Medulla oblongata (tissue), 1 donor: ENCODE results near the gene BIRC5.
"Not testable (repeated sequence)": the region's sequence is repeated elsewhere in the genome, so short reads cannot be mapped to it uniquely, and the experiment has no call there.

Source experiments
- DNase-seq: peaks from one replicate; pipeline ENCODE4 v3.0.0-alpha.2; 2015; ENCODE audit errors: extremely low spot score

Gene BIRC5

GRCh38 chr17:78214016-78214705 is at the start of gene BIRC5:
Gene BIRC5 (plus strand): TSS chr17:78214253. CDS start chr17:78214317, 64 bp downstream.
- DNase-seq = peak; percentile 88

DNA sequence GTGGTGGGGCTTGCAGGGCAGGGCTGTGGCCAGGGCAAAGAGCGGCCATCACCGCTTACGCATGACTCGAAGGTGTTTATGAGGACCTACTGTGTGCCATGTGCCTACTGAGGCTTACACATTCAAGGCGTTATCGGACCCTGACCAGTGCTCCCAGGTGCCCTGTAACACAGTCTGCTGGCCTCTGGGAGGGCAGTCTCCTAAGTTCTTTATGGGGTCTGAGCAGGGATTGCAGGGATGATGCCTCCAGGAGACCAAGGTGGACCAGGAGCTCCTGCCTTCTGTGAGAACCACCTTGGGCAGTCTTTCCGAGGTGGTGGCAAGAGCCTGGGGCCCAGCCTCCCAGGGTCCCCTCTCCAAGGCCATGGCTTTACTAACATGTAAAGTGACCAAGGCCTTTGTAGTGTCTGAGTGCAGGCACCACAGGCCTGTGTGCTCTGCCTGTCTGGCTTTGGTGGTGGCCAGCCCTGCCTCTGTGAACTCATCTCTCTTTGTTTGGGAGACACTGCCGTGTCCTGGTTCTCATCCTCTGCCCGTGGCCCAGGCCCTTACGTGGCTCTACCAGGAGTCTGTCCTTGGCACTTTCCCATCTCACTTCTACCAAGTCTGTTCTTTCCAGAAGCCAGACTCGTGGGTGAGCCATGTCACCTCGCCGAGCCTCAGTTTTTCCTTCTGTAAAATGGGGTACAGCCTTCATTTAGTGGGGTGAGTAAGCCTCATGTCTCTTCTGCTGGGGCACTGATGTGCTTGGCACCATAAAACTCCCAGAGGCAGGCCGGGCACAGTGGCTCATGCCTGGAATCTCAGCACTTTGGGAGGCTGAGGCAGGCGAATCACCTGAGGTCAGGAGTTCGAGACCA is 49.1 kb upstream of the BIRC5 start:
- no peak for DNase-seq

DNA sequence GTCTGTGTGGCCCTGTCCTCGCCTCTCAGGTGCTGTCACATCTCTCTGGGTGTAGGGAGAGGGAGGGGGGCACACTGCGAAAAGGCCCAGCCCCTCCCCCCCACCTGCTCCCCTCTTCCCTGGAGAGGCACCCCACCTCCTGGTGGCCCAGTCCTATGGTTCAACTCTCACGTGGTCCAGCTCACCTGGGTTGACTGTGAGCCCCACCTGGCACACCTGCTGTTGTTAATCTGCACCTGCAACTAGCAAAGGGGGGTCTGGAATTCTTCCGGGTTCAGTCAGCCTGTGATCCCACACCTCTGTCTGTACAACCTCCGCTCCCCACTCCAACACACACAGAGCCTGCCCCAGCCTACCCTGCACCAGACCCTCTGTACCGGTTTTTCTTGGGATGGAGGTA is 47.6 kb upstream of the BIRC5 start:
- no peak for DNase-seq

- peak; percentile 79 for DNase-seq
Measured at GRCh38 chr17:78168242-78168902, 45.7 kb upstream of the BIRC5 start, which contains the start of gene SYNGR2. Gene SYNGR2 (plus strand): TSS chr17:78168581. CDS start chr17:78168617, 36 bp downstream.

GRCh38 chr17:78168903-78169793 is 44.9 kb upstream of the BIRC5 start:
- DNase-seq = peak; percentile 76

DNA sequence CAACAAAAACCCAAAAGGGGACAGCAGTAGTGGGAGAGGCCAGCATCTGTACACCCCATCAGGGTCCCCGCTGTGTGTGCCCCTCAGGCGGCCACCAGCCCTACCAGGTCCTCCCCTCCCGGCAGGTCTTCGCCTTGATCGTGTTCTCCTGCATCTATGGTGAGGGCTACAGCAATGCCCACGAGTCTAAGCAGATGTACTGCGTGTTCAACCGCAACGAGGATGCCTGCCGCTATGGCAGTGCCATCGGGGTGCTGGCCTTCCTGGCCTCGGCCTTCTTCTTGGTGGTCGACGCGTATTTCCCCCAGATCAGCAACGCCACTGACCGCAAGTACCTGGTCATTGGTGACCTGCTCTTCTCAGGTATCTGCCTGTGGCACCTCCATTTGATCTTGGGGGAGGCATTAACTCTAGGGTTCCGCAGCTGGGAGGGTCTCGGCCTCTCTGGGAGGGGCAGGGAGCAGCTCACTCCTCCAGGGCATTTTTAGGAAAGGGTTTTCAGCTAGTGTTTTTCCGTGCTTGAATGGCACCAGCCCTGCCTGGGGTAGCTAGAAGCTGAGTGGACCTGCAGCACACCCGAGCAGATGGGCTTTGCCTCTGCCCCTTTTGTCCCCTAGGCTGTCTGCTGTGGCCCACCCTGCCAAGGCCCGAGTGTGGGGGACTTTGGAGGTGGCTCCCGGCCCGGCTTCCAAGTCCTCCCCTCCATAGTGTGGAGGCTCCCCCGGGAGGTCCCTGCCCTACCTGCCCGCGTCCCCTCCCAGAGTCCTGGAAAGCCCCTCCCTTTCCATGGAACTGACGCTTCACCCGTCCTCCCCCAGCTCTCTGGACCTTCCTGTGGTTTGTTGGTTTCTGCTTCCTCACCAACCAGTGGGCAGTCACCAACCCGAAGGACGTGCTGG is 43.1 kb upstream of the BIRC5 start:
- no peak for DNase-seq

DNA sequence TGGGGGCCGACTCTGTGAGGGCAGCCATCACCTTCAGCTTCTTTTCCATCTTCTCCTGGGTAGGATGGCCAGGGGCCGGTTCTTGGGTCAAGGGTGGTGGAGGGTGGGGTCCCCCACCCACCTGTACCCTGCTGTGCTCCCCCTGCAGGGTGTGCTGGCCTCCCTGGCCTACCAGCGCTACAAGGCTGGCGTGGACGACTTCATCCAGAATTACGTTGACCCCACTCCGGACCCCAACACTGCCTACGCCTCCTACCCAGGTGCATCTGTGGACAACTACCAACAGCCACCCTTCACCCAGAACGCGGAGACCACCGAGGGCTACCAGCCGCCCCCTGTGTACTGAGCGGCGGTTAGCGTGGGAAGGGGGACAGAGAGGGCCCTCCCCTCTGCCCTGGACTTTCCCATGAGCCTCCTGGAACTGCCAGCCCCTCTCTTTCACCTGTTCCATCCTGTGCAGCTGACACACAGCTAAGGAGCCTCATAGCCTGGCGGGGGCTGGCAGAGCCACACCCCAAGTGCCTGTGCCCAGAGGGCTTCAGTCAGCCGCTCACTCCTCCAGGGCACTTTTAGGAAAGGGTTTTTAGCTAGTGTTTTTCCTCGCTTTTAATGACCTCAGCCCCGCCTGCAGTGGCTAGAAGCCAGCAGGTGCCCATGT is 42.3 kb upstream of the BIRC5 start:
- not testable (repeated sequence) for DNase-seq

GRCh38 chr17:78172249-78173051 is 41.6 kb upstream of the BIRC5 start:
- DNase-seq = peak; percentile 28

GRCh38 chr17:78173097-78173715 is 40.8 kb upstream of the BIRC5 start:
- DNase-seq = no peak

DNA sequence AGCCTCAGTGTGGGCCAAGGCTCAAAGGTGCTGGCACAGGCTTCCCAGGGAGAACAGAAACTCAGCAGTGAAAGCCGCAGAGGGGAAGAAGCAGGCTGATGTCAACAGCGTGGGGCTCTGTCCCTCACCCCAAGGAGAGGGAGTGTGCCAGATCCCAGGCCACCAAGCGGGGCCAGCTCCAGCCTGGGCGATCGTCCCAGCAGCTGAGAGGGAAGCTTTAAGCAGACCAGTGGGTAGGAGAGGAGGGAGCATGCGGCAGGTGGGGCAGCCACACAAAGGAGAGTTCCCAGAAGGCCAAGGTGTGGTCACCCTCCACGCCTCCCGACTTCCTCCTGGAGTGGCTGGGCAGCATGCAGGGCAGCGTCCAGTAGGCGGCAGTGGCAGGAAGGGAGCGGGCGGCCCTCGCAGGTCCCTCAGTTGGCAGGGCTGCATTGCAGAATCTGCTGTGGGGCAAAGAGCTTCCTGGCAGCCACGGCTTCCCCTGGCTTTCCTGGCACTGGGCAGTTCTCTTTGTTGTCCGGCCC is 39.6 kb upstream of the BIRC5 start:
- peak; percentile 91 for DNase-seq

DNA sequence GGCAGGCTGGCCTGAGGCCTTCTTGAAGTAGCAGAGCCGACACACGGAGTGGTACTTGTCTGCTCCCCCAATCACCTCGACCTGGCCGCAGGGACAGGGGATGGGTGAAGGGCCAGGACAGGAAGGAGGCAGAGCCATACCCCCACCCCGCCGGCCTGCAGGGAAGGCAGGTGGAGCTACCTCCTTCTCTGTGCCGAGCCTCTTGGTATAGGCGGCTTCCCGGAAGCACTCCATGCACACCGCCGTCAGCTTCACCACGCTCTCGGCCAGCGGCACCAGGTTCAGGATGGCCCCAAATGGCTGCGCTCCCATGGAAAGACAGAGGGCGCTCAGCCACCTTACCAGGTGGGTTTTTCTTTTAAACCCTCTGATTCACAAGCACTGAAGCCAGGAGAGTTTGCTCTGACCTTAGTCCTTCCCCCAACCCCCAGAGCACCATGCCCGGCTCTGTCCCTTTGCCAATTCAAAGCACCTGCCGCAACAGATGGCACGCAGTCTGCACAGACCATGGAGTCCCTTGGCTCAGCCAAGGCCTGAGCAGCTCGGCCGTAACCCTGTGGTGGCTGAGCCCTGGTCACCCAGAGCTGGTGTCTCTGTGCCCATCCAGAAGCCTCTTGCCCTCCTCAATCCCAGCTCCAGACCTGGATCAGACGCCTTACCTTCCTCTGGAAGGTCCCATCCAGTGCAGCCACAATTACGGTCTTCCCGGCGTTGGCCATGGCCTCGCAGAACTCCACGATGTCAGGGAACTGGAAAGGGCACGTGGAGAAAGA is 39.0 kb upstream of the BIRC5 start:
- no peak for DNase-seq

DNA sequence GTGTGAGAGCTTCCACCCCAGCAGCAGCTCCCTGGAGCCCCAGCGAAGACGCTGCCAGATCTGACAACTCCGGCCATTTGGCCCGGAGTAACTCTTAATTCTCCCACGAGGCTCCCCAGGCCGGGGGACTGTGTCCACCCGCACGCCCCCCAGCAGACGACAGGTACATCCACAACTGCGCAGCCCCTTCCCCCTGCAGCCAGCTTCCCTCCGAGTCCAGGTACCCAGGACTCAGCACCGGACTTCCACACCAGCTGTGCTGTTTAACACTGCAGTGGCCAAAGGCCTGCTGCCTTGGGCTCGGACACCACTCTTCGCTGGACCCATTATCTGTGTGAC is 38.4 kb upstream of the BIRC5 start:
- DNase-seq = no peak

- peak; percentile 72 for DNase-seq
Measured at GRCh38 chr17:78176548-78177025, 37.5 kb upstream of the BIRC5 start.

- no peak for DNase-seq
Measured at GRCh38 chr17:78179372-78179771, 34.7 kb upstream of the BIRC5 start.

GRCh38 chr17:78180083-78180482 is 34.0 kb upstream of the BIRC5 start:
- DNase-seq = no peak

GRCh38 chr17:78180508-78180907 is 33.5 kb upstream of the BIRC5 start:
- DNase-seq = no peak

DNA sequence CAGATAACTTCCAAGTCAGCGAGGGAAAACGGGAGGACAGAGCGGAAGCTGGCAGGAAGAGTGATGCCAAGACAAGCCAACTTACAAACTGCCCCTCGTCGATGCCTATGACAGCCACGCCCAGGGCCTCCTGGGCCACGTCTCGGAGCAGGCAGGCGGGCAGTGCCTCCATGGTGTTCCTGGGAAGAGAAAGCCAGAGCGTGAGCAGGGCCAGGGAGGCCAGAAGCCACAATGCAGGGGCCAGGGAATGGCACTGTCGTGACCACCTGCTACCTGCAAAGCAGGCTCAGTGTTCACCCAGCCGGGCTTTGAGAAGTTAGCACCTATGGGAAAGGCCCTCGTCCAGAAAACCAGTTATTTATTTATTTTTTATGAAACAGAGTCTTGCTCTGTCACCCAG is 31.5 kb upstream of the BIRC5 start:
- no peak for DNase-seq
